Upper lobe of right lung (tissue), 1 donor: ENCODE measurements around the gene RNF4. TPM values are rescaled to one million over a fixed set of nuclear protein-coding genes. Genes with fewer than 3 reads are reported as not detected.
A peak's percentile ranks its signal among the peaks of the same experiment; 100 is the strongest.
"Not testable (repeated sequence)": the region's sequence is repeated elsewhere in the genome, so short reads cannot be mapped to it uniquely, and the experiment has no call there.

Experiments used
- ATAC-seq: fragments of 200-7000 bp; cut with Tn5 transposase; one replicate; pipeline ENCODE4 v1.9.1; 2020; ENCODE audit warnings: mild to moderate bottlenecking, moderate library complexity
- DNase-seq: peaks from one replicate; pipeline ENCODE4 v3.0.0-alpha.2; 2020
- H3K27ac ChIP-seq: fragments of 200-600 bp; one replicate; pipeline ENCODE4 v1.8.0; 2022
- H3K27me3 ChIP-seq: fragments of 200-600 bp; one replicate; pipeline ENCODE4 v1.8.0; 2022; ENCODE audit warnings: mild to moderate bottlenecking
- H3K36me3 ChIP-seq: fragments of 200-600 bp; one replicate; pipeline ENCODE4 v1.8.0; 2022
- H3K4me1 ChIP-seq: fragments of 200-600 bp; one replicate; pipeline ENCODE4 v1.8.0; 2022
- H3K4me3 ChIP-seq: fragments of 200-600 bp; one replicate; pipeline ENCODE4 v1.8.0; 2022; ENCODE audit warnings: mild to moderate bottlenecking
- H3K9me3 ChIP-seq: fragments of 200-600 bp; one replicate; pipeline ENCODE4 v1.8.0; 2022
- intact Hi-C: fragments of 100-400 bp; cut with DNase I; formaldehyde crosslinking; loops from one replicate; pipeline ENCODE4 v1.11.0; 2022
- total RNA-seq: library from RNA; stranded (reverse); fragmentation: NEBNext Ultra II Directional; extraction: Animal tissue kit (Norgen Biotek cat#: 25700); gene quantifications from one replicate; pipeline ENCODE4 v1.2.1, GENCODE V29; 2021
- TF ChIP-seq, protein P1 (sequence below): fragments of 200-600 bp; IDR thresholded peaks from one replicate; pipeline ENCODE4 v1.8.0; 2022; ENCODE audit warnings: antibody characterized with exemption
- donor health status: DM: no; HTN: yes; CAD: no; lungs with severe emphysema.

The RNF4 gene
- total RNA-seq, 1 donor from 2014 or later: 41.0 TPM

DNA sequence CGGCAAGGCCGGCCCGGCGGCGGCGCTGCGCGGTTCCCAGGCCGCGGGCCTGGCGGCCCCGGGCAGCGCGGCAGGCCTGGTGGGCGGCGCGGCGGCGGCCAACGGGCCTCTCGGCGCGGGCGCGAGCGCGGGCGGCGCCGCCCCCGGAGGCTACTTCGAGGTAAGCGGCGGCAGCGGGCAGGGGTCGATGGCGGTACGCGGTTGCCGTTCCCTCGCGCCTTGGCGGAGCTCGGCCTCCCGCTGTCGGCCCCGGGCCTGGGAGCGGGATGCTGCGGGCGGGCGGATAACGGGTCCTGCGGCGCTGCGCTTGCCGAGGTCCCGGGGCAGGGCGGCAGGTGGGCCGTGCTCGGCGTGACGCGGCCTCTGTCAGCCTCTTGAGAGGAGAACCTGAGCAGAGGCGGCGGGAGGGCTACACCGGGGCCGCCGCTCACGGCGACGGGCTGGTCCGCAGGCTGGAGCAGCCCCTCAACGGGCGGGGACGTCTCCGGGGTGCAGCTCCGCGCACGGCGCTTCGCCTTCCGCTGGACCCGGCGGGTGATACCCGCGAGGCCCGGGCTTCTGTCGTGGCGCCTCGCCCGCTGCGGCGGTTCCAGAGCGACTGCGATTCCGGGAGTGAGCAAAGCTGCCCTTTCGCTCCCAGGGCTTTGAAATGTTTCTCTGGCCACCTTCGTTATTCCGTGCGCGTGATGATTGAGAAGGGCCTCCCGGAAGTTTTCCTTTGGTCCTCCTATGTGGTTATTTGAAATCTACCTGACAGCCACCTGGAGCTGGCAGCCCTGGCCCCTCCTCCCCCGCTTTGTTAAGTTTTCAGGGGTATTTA lies 68.3 kb downstream of the RNF4 start:
- H3K9me3 ChIP-seq: no peaks in the 10 kb centered on the region
- ATAC-seq (peak; percentile 2), DNase-seq (peak; percentile 86)
- TF ChIP-seq, protein P1, sequence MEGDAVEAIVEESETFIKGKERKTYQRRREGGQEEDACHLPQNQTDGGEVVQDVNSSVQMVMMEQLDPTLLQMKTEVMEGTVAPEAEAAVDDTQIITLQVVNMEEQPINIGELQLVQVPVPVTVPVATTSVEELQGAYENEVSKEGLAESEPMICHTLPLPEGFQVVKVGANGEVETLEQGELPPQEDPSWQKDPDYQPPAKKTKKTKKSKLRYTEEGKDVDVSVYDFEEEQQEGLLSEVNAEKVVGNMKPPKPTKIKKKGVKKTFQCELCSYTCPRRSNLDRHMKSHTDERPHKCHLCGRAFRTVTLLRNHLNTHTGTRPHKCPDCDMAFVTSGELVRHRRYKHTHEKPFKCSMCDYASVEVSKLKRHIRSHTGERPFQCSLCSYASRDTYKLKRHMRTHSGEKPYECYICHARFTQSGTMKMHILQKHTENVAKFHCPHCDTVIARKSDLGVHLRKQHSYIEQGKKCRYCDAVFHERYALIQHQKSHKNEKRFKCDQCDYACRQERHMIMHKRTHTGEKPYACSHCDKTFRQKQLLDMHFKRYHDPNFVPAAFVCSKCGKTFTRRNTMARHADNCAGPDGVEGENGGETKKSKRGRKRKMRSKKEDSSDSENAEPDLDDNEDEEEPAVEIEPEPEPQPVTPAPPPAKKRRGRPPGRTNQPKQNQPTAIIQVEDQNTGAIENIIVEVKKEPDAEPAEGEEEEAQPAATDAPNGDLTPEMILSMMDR: no peak
- intact Hi-C loops: no loop called here
- peak overlapping the region; percentile 85 for H3K27ac ChIP-seq
- H3K36me3 ChIP-seq: no peaks in the 10 kb centered on the region
- peaks cover 19% of the 10 kb centered on the region for H3K4me1 ChIP-seq
- no peaks in the 10 kb centered on the region for H3K27me3 ChIP-seq
- H3K4me3 ChIP-seq: peak overlapping the region; percentile 91

DNA sequence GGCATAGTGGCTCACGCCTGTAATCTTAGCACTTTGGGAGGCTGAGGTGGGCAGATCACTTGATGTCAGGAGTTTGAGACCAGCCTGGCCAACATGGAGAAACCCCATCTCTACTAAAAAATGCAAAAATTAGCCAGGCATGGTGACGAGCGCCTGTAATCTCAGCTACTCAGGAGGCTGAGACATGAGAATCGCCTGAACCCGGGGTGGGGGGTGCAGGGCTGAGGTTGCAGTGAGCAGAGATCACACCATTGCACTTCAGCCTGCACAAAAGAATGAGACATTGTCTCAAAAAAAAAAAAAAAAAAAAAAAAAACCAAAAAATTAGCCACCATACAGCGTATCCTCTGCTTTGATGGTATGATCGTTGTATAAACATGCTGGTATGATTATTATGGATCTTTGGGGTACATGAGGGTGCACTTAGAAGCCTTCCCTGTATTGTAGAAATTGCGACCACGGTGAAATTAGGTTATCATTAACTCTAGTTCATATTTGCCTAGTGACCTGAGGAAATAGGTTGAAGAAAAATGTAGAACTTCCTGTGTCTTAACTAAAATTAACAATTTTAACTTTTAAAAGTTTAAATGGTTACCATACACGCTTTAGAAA lies 74.8 kb downstream of the RNF4 start:
- intact Hi-C loops, H3K4me3 ChIP-seq, H3K27ac ChIP-seq, H3K36me3 ChIP-seq, ATAC-seq, H3K27me3 ChIP-seq, H3K9me3 ChIP-seq, DNase-seq, H3K4me1 ChIP-seq: not testable (repeated sequence)

DNA sequence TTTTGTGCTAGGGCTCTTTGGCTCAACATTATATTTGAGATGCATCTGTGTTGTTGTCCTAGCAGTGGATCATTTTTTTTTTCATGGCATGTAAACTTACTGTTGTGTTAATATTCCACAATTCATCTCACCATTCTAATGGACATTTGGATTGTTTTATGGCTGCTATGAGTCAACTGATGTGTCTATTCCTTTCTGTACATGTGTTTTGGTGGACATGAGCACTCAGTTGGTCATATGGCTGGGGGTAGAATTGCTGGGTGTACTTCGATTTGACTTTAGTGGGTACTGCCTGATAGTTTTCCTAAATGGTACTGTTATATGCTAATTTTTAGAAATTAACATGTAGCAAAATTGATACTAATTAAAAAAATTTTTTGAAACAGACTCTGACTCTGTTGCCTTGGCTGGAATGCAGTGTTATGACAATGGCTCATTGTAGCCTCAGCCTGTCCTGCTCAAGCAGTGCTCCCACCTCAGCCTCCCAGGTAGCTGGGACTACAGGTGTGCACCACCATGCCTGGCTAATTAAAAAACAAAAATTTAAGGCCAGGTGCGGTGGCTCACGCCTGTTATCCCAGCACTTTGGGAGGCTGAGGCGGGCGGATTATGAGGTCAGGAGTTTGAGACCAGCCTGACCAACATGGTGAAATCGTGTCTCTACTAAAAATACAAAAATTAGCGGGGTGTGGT lies 76.6 kb downstream of the RNF4 start:
- DNase-seq (no peak), ATAC-seq (no peak)
- no peak overlapping the region for H3K4me3 ChIP-seq
- H3K27me3 ChIP-seq: no peaks in the 10 kb centered on the region
- H3K4me1 ChIP-seq: no peaks in the 10 kb centered on the region
- intact Hi-C loops: no loop called here
- no peak overlapping the region for H3K27ac ChIP-seq
- TF ChIP-seq, protein P1: no peak
- no peaks in the 10 kb centered on the region for H3K36me3 ChIP-seq
- H3K9me3 ChIP-seq: no peaks in the 10 kb centered on the region

DNA sequence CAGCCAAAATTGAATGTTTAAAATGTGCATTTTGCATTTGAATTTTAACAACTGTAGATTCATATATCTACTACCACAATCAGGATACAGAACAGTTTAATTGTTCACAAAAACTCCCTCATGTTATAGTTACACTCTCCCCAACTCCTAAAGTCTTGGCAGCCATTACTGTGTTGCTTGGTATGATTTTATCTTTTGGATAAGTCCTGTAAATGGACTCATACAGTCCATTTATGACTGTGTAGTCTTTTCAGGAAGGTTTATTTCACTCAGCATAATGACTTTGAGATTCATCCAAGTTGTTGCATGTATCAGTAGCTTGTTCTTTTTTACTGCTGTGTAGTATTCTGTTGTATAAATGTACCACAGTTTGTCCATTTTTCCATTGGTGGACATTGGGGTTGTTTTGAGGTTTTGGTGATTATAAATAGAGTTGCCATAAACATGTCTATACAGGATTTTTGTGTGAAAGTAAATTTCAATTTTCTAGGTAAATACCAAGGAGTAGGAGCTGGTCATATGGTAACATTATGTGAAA lies 77.4 kb downstream of the RNF4 start:
- intact Hi-C loops: no loop called here
- H3K9me3 ChIP-seq: no peaks in the 10 kb centered on the region

DNA sequence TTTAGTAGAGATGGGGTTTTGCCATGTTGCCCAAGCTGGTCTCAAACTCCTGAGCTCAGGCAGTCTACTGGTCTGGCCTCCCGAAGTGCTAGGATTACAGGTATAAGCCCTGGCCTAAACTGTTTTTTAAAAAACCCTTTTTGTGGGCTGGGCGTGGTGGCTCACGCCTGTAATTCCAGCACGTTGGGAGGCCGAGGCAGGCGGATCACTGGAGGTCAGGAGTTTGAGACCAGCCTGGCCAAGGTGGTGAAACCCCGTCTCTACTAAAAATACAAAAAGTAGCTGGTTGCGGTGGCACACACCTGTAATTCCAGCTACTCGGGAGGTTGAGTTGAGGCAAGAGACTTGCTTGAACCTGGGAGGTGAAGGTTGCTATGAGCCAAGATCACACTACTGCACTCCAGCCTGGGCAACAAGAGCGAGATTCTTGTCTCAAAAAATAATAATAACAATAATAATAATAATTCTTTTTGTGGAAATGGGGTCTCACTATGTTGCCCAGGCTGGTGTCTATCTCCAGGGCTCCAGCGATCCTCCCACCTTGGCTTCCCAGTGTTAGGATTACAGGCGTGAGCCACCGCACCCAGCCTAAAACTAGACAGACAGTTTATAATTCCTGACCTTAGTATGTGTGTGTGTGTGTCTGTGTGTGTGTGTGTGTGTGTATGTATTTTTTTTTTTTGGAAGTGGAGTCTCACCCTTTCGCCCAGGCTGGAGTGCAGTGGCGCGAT lies 78.2 kb downstream of the RNF4 start:
- H3K4me3 ChIP-seq, DNase-seq, ATAC-seq, H3K9me3 ChIP-seq, H3K27ac ChIP-seq, H3K27me3 ChIP-seq, H3K36me3 ChIP-seq, H3K4me1 ChIP-seq, intact Hi-C loops: not testable (repeated sequence)

More for the DNA sequence above, 77.4 kb downstream of the RNF4 start:
- DNase-seq (no peak), ATAC-seq (no peak)
- H3K36me3 ChIP-seq: no peaks in the 10 kb centered on the region
- no peaks in the 10 kb centered on the region for H3K4me1 ChIP-seq
- H3K27ac ChIP-seq: no peak overlapping the region
- no peaks in the 10 kb centered on the region for H3K27me3 ChIP-seq
- TF ChIP-seq, protein P1: no peak
- no peak overlapping the region for H3K4me3 ChIP-seq

DNA sequence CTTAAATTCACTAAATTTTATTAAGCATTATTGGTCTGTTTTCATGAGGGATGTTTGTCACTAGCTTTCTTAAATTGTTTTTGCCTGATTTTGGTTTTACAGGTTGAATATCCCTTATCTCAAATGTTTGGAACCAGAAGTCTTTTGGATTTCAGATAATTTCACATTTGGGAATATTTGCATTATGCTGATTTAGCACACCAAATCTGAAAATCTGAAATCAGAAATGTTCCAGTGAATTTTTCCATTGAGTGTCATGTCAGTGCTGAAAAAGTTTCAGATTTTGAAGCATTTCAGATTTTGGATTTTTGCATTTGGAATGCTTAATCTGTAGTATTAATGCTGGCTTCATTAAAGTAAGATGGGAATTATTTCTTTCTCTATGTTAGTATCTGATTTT lies 82.2 kb downstream of the RNF4 start:
- ATAC-seq: no peak
- DNase-seq: no peak
- Histone ChIP-seq H3K36me3 (no peaks in the 10 kb centered on the region), H3K4me1 (no peaks in the 10 kb centered on the region), H3K27ac (no peak overlapping the region), H3K4me3 (no peak overlapping the region), H3K27me3 (no peaks in the 10 kb centered on the region), H3K9me3 (no peaks in the 10 kb centered on the region)
- intact Hi-C loops: no loop called here
- TF ChIP-seq, protein P1: no peak
